Mucosa of rectum (tissue), 2 donors: ENCODE results near the gene CRYAA.

Experiments used
- H3K27ac ChIP-seq, 2 donors: one replicate each; pipeline ENCODE4 v1.7.0; 2013; ENCODE audit warnings: inconsistent platforms in 2 of 2, low read depth in 2 of 2, low read length in 2 of 2
- H3K27me3 ChIP-seq, 2 donors: one replicate each; pipeline ENCODE4 v1.7.0; 2013; ENCODE audit warnings: low read length in 2 of 2; ENCODE audit not compliant: control insufficient read depth in 2 of 2, insufficient read depth in 2 of 2
- H3K36me3 ChIP-seq, 2 donors: one replicate each; pipeline ENCODE4 v1.7.0; 2013; ENCODE audit warnings: low read length in 2 of 2; ENCODE audit not compliant: control insufficient read depth in 2 of 2, insufficient read depth in 2 of 2
- H3K4me1 ChIP-seq, 2 donors: one replicate each; pipeline ENCODE4 v1.7.0; 2013; ENCODE audit warnings: low read length in 2 of 2, mild to moderate bottlenecking in 1 of 2; ENCODE audit not compliant: control insufficient read depth in 2 of 2, insufficient read depth in 2 of 2
- H3K4me3 ChIP-seq, 2 donors: one replicate each; pipeline ENCODE4 v1.7.0; 2013; ENCODE audit warnings: low read length in 2 of 2
- H3K9ac ChIP-seq, 2 donors: one replicate each; pipeline ENCODE4 v1.7.0; 2013; ENCODE audit warnings: low read length in 2 of 2, low read depth in 1 of 2, mild to moderate bottlenecking in 1 of 2
- H3K9me3 ChIP-seq, 2 donors: one replicate each; pipeline ENCODE4 v1.7.0; 2013; ENCODE audit warnings: low read length in 2 of 2; ENCODE audit not compliant: control insufficient read depth in 2 of 2
- donor health status: healthy.
- donor health status: Normal muscosa, but diverticular disease.

The CRYAA gene

DNA sequence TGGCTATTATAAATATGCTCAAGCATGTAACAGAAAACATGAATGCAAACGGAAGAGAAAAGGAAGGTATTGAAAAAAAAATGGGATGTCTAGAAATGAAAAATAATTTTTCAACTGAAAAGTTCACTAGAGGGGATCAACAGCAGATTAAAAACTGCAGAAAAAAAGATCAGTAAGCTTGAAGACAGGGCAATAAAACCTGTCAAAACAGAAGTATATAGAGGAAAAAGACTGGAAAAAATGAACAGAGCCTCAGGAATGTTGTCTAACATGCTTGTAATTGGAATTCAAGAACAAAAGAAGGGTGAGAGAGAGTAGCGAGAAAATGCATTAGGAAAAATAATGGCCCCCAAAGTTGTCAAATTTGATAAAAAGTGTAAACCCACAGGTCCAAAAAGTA is 29.6 kb downstream of the CRYAA start:
- Histone ChIP-seq H3K9ac (no peak overlapping the region), H3K9me3 (peaks cover 2% of the 10 kb centered on the region in 2 donors), H3K27me3 (no peaks in the 10 kb centered on the region), H3K4me1 (peaks cover 0 to 3% of the 10 kb centered on the region in 2 donors), H3K4me3 (no peak overlapping the region), H3K27ac (no peak overlapping the region), H3K36me3 (no peaks in the 10 kb centered on the region)

DNA sequence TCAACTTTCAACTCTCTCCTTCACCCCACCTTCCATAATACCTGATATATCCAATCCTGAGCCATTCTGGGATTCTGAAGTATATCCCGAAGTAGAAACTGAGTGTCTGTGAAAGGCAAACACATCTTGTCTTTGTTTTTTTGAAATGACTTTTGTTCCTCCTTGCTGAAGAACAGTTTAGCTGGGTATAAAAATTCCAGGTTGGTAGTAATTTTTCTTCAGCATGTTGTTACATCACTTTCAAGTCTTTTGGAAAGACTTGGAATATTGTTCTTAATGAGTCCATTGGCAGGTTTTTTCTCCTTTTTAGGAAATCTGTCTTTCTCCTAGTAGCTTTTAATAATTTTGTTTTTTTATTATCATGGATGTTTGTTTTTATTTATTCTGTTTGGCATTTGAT is 32.7 kb downstream of the CRYAA start:
- Histone ChIP-seq H3K27ac (no peak overlapping the region), H3K27me3 (no peaks in the 10 kb centered on the region), H3K4me1 (peaks cover 0 to 3% of the 10 kb centered on the region in 2 donors), H3K36me3 (no peaks in the 10 kb centered on the region), H3K4me3 (no peak overlapping the region), H3K9ac (no peak overlapping the region), H3K9me3 (peaks cover 2% of the 10 kb centered on the region in 2 donors)

DNA sequence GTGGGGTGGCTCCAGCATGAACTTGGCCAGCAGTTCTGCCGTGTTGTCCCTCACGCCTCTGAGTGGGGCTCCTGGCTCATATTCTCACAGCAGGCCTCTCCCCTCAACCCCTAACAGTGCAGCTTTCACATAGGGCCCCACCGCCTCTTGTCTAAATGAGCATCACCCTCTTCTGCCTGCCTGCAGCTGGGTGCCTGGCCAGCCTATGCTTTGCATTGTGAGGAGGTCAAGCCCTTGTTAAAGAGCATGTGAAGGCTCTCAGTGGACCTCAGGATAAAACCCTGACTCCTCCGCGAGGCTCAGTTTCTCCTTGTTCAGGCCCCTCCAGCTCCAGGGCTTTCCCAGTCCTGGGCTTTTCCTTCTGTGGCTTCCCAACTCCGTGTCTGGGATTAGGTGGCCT is 34.8 kb downstream of the CRYAA start:
- Histone ChIP-seq H3K27ac (no peak overlapping the region), H3K4me3 (no peak overlapping the region), H3K27me3 (no peaks in the 10 kb centered on the region), H3K36me3 (no peaks in the 10 kb centered on the region), H3K9ac (no peak overlapping the region), H3K4me1 (no peaks in the 10 kb centered on the region), H3K9me3 (peaks cover 0 to 2% of the 10 kb centered on the region in 2 donors)

DNA sequence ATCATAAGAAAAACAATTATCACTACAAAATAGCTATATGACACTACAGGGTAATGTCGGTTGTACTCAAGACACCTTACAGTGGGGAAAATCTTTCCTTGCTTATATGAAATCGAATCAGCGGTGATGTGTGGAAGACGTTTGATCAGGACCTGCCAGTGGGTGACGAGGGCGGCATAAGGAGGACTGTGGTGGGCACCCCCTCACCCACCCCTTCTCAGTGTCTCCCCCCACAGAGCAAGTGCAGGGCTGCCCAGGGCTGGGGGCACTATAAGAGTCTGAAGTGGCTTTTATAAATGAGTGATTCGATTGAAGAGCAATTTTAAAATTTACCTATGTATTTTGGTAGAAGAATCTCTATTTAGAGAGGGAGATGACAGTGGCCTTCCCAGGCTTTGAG is 35.8 kb downstream of the CRYAA start:
- Histone ChIP-seq H3K4me1 (no peaks in the 10 kb centered on the region), H3K4me3 (no peak overlapping the region), H3K27ac (no peak overlapping the region), H3K9me3 (peaks cover 0 to 2% of the 10 kb centered on the region in 2 donors), H3K27me3 (no peaks in the 10 kb centered on the region), H3K9ac (no peak overlapping the region), H3K36me3 (no peaks in the 10 kb centered on the region)

DNA sequence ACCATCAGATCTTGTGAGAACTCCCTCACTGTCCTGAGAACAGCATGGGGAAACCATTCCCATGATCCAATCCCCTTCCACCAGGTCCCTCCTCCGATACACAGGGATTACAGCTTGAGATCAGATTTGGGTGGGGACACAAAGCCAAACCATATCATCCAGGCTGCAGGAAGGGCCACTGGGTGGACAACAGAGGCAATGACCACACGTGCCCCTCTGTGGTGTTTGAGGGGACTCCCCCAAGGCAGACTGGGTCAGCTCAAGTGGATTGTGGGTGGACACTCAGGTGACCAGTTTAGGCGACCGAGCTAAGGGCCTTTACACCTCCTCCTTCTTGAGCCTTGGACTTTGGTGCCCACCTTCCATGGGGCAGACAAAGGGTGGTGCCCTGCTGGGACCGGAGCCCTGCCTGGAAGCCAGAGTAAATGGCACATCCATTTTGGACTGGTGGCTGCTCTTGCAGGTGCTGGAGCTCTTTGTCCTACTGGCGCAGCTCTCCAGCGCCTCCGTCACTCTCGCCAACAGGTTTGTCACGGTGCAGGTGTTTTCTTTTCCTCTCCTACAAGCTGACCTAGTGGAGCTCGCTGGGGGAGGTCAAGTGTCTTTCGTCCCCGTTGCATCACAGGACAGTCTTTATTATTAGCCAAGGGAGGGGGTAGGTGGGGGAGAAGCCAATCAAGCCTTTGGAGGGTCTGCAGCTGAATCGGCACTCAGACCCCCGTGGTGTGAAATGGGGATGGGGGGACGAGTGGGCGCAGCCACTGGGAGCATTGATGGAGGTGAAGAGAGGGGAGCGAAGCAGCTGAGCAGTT is 37.6 kb downstream of the CRYAA start:
- Histone ChIP-seq H3K27ac (no peak overlapping the region), H3K9ac (no peak overlapping the region), H3K4me1 (peaks cover 6 to 7% of the 10 kb centered on the region in 2 donors), H3K4me3 (no peak overlapping the region), H3K9me3 (no peaks in the 10 kb centered on the region), H3K36me3 (no peaks in the 10 kb centered on the region), H3K27me3 (no peaks in the 10 kb centered on the region)

DNA sequence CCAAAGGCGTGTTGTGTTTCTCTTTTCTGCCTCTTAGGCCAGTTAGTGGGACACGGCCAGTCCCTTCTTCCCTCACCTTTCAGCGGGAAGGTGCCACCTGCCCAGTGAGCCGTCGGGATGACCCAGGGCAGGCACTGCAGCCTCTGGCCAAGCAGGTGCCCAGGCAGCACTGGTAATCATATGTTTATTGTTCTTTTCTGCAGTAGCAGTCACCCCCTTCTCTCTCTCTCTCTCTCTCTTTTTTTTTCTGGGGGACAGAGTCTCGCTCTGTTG is 38.2 kb downstream of the CRYAA start:
- Histone ChIP-seq H3K4me3 (no peak overlapping the region), H3K9ac (no peak overlapping the region), H3K36me3 (no peaks in the 10 kb centered on the region), H3K9me3 (no peaks in the 10 kb centered on the region), H3K27me3 (no peaks in the 10 kb centered on the region), H3K27ac (no peak overlapping the region), H3K4me1 (peaks cover 6 to 13% of the 10 kb centered on the region in 2 donors)

DNA sequence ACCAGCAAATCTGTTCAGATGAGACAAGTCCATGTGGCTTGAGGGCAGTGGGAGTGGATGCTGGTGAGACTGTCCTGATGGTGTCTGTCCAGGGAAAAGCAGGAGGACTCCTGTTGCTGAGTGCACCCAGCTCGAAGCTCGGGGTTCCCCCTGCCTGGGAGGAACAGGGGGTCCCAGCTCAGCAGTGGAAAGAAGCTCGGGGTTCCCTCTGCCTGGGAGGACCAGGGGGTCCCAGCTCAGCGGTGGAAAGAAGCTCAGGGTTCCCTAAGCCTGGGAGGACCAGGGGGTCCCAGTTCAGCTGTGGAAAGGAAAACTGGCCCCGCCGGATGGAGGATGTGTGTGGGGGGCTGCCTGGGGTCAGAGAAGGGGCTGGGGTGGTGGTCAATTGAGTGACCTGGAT is 39.1 kb downstream of the CRYAA start:
- no peak overlapping the region for H3K27ac ChIP-seq
- H3K9me3 ChIP-seq: no peaks in the 10 kb centered on the region
- peaks cover 6 to 13% of the 10 kb centered on the region in 2 donors for H3K4me1 ChIP-seq
- no peak overlapping the region for H3K9ac ChIP-seq
- no peaks in the 10 kb centered on the region for H3K27me3 ChIP-seq
- no peak overlapping the region for H3K4me3 ChIP-seq
- no peaks in the 10 kb centered on the region for H3K36me3 ChIP-seq

DNA sequence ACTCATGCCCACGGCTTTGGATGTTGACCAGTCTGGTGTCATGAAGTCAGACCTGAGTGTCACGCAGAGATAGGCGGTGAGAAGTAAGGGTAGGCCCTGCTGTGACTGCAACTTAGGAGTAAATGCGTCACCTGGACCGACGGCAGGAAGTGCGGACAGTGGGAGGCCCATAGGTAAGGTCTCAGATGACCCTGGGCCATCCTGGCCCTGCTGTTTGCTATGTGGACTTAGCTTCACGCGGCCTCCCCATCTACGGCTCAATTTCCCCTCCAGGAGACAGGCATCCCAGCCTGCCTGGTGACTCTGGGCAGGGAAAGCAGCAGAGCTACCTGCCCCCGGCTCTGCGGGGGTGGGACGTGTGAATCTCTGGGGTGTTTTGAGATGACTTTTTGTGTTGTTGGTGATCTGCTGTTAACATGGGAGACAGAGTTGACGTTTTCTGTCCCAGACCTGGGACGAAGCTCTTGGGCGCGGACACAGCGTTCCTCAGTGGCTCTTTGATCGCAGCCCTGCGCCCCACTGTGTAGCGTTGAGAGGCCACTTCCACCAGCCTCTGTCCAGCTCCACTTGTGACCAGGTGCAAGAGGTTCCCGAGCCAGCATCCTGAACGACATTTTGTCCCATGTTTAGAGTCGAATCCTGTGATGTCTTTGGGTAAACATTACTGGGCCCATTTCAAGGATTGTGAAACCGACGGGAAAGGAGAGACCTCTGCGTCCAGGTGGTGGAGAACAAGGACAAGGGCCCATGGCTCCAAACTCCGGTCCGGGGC is 39.9 kb downstream of the CRYAA start:
- Histone ChIP-seq H3K9ac (no peak overlapping the region), H3K27ac (no peak overlapping the region), H3K9me3 (no peaks in the 10 kb centered on the region), H3K36me3 (no peaks in the 10 kb centered on the region), H3K4me3 (no peak overlapping the region), H3K4me1 (peaks cover 6 to 13% of the 10 kb centered on the region in 2 donors), H3K27me3 (no peaks in the 10 kb centered on the region)

DNA sequence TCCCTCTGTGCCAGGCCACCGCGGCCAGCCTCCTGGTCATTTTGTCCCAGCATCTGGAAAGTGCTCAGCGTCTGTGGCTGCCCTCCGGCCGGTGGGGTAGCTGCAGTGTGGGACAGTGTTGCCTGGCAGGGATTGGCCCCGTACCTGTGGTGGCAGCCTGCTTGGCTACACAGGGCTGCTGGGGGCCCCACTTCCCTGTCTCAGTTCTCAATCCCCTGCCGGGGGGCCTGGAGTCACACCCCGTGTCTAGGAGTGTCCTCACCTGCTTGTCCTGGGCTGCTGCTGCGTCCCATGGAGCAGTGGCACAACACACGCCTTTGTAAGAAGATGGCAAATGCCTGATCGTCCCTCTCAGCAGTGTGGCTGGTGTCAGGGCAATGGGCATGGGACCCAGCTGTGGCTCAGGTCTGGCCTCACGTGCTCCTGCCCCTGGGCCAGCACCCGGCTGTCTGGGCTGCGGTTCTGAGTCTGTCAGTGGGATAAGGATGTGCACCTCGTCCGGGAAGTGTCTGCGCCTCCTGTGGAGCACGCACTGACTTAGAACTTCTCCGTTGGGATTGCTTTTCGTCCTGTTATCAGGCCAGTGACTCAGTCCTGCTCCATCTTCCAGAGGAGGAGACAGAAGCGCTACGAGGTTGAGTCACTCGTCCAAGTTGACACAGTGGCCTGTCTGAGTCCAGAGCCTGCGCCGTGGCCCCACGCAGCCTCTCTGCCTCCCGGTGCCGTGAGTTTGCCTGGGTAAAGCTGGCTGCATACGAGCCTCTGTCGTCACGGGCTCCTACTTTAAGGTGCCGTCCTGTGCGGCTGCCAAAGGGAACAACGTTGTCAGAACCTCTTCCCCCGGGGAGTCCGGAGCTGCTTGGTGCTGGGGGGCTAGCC is 41.0 kb downstream of the CRYAA start:
- Histone ChIP-seq H3K9me3 (no peaks in the 10 kb centered on the region), H3K4me3 (no peak overlapping the region), H3K27ac (no peak overlapping the region), H3K9ac (no peak overlapping the region), H3K4me1 (peaks cover 6 to 13% of the 10 kb centered on the region in 2 donors), H3K36me3 (no peaks in the 10 kb centered on the region), H3K27me3 (no peaks in the 10 kb centered on the region)
